K562 treated with DMSO at 1 percent for 24 hours (cell line): ENCODE measurements around the gene CHFR. TPM values are rescaled to one million over a fixed set of nuclear protein-coding genes. Genes with fewer than 3 reads are reported as not detected.

ENCODE experiments used
- total RNA-seq: library from RNA; unstranded; fragments of 300-600 nt; gene quantifications from 2 replicates; pipeline ENCODE4 v1.2.3, GENCODE V29; 2022; ENCODE audit warnings: low read depth; ENCODE audit not compliant: insufficient read depth

The CHFR gene
- 29.7 and 36.4 TPM in 2 replicates for total RNA-seq

GRCh38 chr12:132887513-132888351 lies at the start of gene CHFR:
Gene CHFR (minus strand): TSS chr12:132887605. CDS start chr12:132887328, 277 bp downstream.

DNA sequence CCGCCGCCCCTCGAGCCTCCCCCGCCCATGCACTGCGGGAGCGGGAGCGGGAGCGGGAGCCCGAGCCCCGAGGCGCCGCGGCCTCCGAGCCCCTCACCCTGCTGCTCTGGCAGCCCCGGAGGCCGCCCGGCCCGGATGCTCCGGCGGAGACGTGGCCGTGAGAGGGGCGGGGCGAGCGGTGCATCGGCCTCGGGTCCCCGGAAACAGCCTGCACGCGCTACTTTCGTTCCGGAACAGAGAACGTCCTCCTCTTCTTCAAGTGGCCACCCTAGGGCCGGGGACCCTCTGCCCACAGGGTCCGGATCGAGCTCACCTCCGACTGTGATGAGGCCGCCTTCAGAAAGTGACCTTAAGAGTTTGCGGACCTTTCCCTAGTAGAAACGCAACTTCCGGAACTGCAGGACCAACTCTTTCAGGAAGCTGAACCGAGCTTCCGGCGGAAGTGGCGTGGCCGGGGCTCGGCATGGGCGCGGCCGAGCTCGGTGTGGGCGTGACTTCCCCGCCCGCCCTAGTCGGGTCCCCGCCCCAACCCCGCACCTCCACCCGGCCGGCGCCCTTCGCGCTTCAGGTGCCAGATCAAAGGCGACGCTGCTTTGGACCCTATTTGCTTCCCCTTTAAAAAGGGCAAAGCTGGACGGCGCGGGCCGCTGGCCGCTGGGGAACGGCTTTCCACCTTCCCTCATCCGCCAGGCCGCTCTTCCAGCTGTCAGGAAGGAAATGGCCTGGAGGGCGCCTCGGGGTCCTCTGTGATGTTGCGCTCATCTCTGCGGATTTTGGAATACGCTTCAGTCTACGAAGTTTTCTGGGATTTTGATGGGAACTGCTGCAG lies 58.5 kb downstream of the CHFR start, which contains the start of gene GOLGA3:
GOLGA3 (minus strand) TSS at position 164 of the 829 bp plus-strand sequence. CDS start 6,741 bp downstream, outside the sequence.

Other genes starting within 250 kb of the CHFR start
- 55.8 and 59.3 TPM in 2 replicates for gene POLE, start 200.3 kb downstream of the CHFR start, total RNA-seq
- 59.1 and 61.4 TPM in 2 replicates for gene PXMP2, start 200.0 kb downstream of the CHFR start, total RNA-seq
- 28.8 and 28.9 TPM in 2 replicates for gene PGAM5, start 176.8 kb downstream of the CHFR start, total RNA-seq
- 32.4 and 32.7 TPM in 2 replicates for gene ANKLE2, start 125.8 kb downstream of the CHFR start, total RNA-seq
- gene GOLGA3, start 58.7 kb downstream of the CHFR start, total RNA-seq = 23.3 and 25.6 TPM in 2 replicates
- gene ZNF605, start 68.7 kb upstream of the CHFR start, total RNA-seq = 0.37 and 0.50 TPM in 2 replicates
- gene ZNF26, start 98.8 kb upstream of the CHFR start, total RNA-seq = 4.5 and 6.0 TPM in 2 replicates
- gene ZNF84, start 149.9 kb upstream of the CHFR start, total RNA-seq = 3.7 and 6.0 TPM in 2 replicates
- 3.0 and 6.0 TPM in 2 replicates for gene ZNF140, start 193.3 kb upstream of the CHFR start, total RNA-seq
- gene ZNF891, start 242.7 kb upstream of the CHFR start, total RNA-seq = 0.23 and 0.25 TPM in 2 replicates
- gene ZNF10, start 243.0 kb upstream of the CHFR start, total RNA-seq = 2.6 and 6.5 TPM in 2 replicates